ENCODE measurements around the gene RIMS1. TPM values are rescaled to one million over a fixed set of nuclear protein-coding genes. Genes with fewer than 3 reads are reported as not detected.

Gene RIMS1
- total and polyA plus RNA-seq, 2 experiments from 2014 or later, result 0.29 to 0.92 TPM

DNA sequence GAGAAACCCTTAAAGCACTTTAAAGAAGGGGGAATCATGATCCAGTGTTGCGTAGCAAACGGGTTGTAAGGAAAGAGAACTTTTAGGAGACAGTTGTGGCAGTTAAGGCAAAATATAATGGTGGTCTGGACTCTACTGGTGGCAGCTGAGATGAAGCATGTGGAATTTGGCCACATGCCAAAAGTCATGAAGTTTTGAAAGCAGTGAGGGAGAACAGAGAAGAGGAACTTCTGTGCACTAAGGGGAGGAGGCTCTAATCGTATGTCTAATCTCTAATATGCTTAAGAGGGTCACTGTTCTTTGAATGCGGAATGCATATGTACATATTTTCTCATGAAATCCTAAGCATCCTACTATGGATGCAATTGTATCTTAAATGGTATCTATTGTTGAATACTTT, 91.5 kb downstream of the RIMS1 start:
- Histone ChIP-seq H3K36me3 (no peaks in the 10 kb centered on the region), H3K9me3 (ENCODE audit: low read depth) (no peaks in the 10 kb centered on the region), H3K27me3 (no peaks in the 10 kb centered on the region), H3K4me1 (ENCODE audit: low read depth) (no peaks in the 10 kb centered on the region), H3K4me3 (no peak overlapping the region), H3K27ac (no peak overlapping the region)
- TF ChIP-seq, protein P1, sequence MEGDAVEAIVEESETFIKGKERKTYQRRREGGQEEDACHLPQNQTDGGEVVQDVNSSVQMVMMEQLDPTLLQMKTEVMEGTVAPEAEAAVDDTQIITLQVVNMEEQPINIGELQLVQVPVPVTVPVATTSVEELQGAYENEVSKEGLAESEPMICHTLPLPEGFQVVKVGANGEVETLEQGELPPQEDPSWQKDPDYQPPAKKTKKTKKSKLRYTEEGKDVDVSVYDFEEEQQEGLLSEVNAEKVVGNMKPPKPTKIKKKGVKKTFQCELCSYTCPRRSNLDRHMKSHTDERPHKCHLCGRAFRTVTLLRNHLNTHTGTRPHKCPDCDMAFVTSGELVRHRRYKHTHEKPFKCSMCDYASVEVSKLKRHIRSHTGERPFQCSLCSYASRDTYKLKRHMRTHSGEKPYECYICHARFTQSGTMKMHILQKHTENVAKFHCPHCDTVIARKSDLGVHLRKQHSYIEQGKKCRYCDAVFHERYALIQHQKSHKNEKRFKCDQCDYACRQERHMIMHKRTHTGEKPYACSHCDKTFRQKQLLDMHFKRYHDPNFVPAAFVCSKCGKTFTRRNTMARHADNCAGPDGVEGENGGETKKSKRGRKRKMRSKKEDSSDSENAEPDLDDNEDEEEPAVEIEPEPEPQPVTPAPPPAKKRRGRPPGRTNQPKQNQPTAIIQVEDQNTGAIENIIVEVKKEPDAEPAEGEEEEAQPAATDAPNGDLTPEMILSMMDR (IDR thresholded peaks at IDR 0.05; ENCODE audit: low read depth, low read length), result no peak
- DNase-seq (ENCODE audit: low read depth in 1 of 2, low spot score in 1 of 2), result peak in 1 of 2 donors; percentile 34

DNA sequence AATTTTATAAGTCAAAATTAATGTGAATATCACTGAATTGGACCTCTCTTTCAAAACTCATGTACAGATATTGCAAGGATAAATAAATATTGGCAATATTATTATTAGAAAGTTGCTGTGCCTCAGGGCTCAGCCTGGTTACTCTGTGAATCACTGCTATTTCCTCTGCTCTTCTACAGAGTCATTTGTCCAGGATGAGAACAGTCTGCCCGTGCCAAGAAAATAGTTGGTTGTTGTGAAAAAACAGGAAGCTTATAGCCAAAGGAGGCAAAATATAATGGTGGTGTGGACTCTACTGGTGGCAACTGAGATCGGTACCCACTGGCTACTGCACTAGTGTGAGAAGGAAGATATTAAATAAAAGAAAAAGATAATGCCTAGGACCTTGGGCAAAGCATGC, 93.6 kb downstream of the RIMS1 start:
- H3K36me3 ChIP-seq, result no peaks in the 10 kb centered on the region
- no peak overlapping the region for H3K4me3 ChIP-seq
- TF ChIP-seq, protein P1 (IDR thresholded peaks at IDR 0.05; ENCODE audit: low read depth, low read length), result no peak
- H3K9me3 ChIP-seq (ENCODE audit: low read depth), result no peaks in the 10 kb centered on the region
- H3K4me1 ChIP-seq (ENCODE audit: low read depth), result no peaks in the 10 kb centered on the region
- H3K27ac ChIP-seq, result no peak overlapping the region
- DNase-seq (ENCODE audit: low read depth in 1 of 2, low spot score in 1 of 2), result no peak
- no peaks in the 10 kb centered on the region for H3K27me3 ChIP-seq

GRCh38 chr6:71982389-71982788, 96.0 kb downstream of the RIMS1 start:
- TF ChIP-seq, protein P1 (IDR thresholded peaks at IDR 0.05; ENCODE audit: low read depth, low read length), result no peak
- Histone ChIP-seq H3K4me3 (no peak overlapping the region), H3K27me3 (no peaks in the 10 kb centered on the region), H3K27ac (no peak overlapping the region), H3K4me1 (ENCODE audit: low read depth) (no peaks in the 10 kb centered on the region), H3K9me3 (ENCODE audit: low read depth) (no peaks in the 10 kb centered on the region), H3K36me3 (no peaks in the 10 kb centered on the region)
- no peak for DNase-seq (ENCODE audit: low read depth in 1 of 2, low spot score in 1 of 2)

DNA sequence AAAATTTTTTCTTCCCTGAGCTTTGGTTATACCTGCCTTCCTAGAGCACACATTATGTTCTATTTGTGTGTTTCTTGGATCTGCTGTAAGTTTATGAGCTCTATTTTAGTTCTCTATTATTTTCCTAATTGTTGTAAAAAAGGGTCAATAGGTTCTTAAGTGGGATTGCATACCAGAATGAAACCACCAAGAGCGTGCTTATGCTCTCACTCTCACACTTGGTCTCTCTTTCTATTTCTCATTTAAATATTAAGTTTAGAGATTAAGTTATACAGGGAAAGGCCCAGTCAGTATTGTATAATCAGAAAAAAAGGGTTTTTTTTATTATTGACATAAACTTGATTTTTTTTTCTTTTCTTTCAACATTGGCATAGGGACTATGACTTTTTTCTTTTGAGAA, 96.8 kb downstream of the RIMS1 start:
- no peak overlapping the region for H3K27ac ChIP-seq
- DNase-seq (ENCODE audit: low read depth in 1 of 2, low spot score in 1 of 2), result no peak
- TF ChIP-seq, protein P1 (IDR thresholded peaks at IDR 0.05; ENCODE audit: low read depth, low read length), result no peak
- no peak overlapping the region for H3K4me3 ChIP-seq
- no peaks in the 10 kb centered on the region for H3K27me3 ChIP-seq
- H3K9me3 ChIP-seq (ENCODE audit: low read depth), result no peaks in the 10 kb centered on the region
- H3K4me1 ChIP-seq (ENCODE audit: low read depth), result no peaks in the 10 kb centered on the region
- H3K36me3 ChIP-seq, result no peaks in the 10 kb centered on the region

- Histone ChIP-seq H3K4me1 (ENCODE audit: low read depth) (no peaks in the 10 kb centered on the region), H3K27me3 (no peaks in the 10 kb centered on the region), H3K9me3 (ENCODE audit: low read depth) (no peaks in the 10 kb centered on the region), H3K27ac (no peak overlapping the region), H3K4me3 (no peak overlapping the region), H3K36me3 (no peaks in the 10 kb centered on the region)
- TF ChIP-seq, protein P1 (IDR thresholded peaks at IDR 0.05; ENCODE audit: low read depth, low read length), result no peak
- DNase-seq (ENCODE audit: low read depth in 1 of 2, low spot score in 1 of 2), result no peak
Observed at GRCh38 chr6:71994705-71995271, 108.4 kb downstream of the RIMS1 start.
